ENCODE data around the gene RAB36.

The RAB36 gene

DNA sequence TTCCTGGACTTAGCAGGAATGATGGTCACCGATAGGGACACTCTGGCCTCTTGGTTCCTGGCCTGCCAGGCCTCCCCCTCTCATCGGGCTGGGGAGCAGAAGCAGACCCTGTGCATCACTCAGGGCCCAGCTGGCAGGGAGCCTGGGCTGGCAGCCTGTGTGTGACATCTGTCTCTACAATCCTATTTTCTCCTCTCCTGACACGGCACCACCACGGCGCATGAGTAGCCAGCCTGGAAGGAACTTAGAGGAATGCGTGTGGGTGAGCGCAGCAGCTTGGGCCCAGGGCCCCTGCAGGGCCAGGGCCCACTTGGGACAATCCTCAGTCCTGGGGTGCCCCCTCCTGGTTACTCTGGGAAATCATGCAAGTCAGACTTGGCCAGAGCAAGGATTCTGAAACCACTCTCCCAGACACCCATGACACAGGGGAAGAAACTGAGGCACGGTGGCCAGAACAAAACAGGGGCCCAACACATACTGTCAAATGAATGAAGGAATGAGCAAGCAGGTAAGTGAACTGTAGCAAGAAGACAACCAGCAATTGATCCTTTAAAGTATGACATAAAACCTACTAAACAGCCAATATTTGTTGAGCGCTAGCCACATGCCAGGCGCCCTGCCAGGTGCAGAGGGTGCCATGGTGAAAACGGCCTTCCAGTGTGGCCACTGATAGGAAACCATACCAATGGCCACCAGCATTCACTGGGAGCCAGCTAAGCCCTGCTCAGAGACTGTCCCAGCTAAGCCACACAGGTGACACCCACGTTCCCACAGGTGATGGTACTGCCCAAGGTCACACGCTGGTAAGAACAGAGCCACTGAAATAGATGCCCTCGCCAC, 16.8 kb upstream of the RAB36 start:
- Mint-ChIP-seq H3K27ac (peak overlapping the region in 2 of 3 experiments; percentile 15 to 54), H3K9me3 (no peaks in the 10 kb centered on the region)

DNA sequence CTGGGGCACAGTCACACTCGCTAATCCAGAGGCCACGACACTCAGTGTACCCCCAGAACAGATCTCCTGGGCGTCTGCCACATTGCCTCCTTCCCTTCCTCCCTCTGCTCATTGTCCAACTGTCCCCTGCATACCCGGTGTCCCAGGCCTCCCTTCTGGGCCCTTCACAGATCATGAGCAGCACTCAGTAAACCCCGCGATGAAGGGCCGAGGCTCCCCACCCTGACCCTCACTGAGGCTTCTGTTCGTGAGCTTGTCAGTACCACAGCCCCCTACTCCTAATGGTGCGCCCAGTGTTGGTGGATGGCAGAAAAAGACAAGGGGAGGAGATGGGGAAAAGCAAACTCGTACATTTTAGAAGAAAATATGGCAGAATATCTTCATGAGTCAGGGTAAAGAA, 16.1 kb upstream of the RAB36 start:
- Mint-ChIP-seq H3K9me3 (no peaks in the 10 kb centered on the region), H3K4me3 (no peak overlapping the region), H3K4me1 (peaks cover 7% of the 10 kb centered on the region), H3K36me3 (ENCODE audit: low read depth) (no peaks in the 10 kb centered on the region), H3K27ac (no peak overlapping the region), H3K27me3 (ENCODE audit: low read depth) (peaks cover 10% of the 10 kb centered on the region)
- TF ChIP-seq, protein P1, sequence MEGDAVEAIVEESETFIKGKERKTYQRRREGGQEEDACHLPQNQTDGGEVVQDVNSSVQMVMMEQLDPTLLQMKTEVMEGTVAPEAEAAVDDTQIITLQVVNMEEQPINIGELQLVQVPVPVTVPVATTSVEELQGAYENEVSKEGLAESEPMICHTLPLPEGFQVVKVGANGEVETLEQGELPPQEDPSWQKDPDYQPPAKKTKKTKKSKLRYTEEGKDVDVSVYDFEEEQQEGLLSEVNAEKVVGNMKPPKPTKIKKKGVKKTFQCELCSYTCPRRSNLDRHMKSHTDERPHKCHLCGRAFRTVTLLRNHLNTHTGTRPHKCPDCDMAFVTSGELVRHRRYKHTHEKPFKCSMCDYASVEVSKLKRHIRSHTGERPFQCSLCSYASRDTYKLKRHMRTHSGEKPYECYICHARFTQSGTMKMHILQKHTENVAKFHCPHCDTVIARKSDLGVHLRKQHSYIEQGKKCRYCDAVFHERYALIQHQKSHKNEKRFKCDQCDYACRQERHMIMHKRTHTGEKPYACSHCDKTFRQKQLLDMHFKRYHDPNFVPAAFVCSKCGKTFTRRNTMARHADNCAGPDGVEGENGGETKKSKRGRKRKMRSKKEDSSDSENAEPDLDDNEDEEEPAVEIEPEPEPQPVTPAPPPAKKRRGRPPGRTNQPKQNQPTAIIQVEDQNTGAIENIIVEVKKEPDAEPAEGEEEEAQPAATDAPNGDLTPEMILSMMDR (IDR thresholded peaks at IDR 0.05; ENCODE audit: unreplicated experiment in 3 of 3) = no peak

More for the DNA sequence above, 16.8 kb upstream of the RAB36 start:
- TF ChIP-seq, protein P1 (IDR thresholded peaks at IDR 0.05; ENCODE audit: unreplicated experiment in 3 of 3) = peak; percentile 78 to 86 (median 84)
- Mint-ChIP-seq H3K4me3 (peak overlapping the region in 1 of 3 experiments; percentile 11), H3K4me1 (peaks cover 7% of the 10 kb centered on the region), H3K36me3 (ENCODE audit: low read depth) (no peaks in the 10 kb centered on the region), H3K27me3 (ENCODE audit: low read depth) (peaks cover 10% of the 10 kb centered on the region)

DNA sequence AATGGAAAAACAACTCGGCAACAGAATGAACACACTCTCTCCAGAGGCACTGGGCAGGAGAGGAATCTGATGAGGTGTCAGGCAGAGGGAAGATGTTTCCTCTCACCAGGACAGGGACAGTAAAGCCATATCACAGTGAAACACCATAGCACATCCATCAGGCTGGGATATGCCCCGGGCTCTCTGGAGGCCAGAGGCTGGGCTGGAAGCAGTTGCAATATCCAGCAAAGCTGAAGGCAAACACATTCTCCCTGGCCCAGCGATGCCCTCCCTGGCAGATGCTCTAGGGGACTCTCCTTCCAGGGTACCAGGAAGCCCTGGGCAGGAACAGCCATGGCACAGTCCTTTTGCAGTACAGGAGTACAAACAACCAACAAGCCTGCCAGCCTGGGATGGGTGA, 14.6 kb upstream of the RAB36 start:
- Mint-ChIP-seq H3K4me1 (peaks cover 7% of the 10 kb centered on the region), H3K9me3 (no peaks in the 10 kb centered on the region), H3K27ac (no peak overlapping the region), H3K27me3 (ENCODE audit: low read depth) (peaks cover 10% of the 10 kb centered on the region), H3K36me3 (ENCODE audit: low read depth) (no peaks in the 10 kb centered on the region), H3K4me3 (no peak overlapping the region)
- TF ChIP-seq, protein P1 (IDR thresholded peaks at IDR 0.05; ENCODE audit: unreplicated experiment in 3 of 3) = no peak

DNA sequence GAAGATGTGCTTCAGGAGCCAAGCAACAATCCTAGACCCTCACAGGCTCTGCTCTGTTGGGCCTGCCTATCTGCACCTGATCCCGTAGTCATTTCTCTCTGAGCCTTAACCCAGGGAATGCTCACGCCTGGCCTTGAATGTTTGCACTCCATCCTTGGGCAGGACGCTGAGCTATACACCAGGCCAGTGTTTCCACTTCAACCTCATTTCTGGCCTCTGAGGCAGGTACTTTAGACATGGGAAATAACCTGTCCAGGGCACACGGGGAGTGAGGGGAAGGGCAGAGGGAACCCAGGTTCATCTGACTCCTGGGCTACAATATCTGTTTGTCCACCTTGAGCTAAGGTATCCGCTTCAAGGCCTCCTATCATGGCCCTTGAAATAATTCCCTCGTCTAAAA, 13.3 kb upstream of the RAB36 start:
- no peaks in the 10 kb centered on the region for H3K9me3 Mint-ChIP-seq
- no peak overlapping the region for H3K27ac Mint-ChIP-seq
- H3K4me1 Mint-ChIP-seq = peaks cover 7% of the 10 kb centered on the region
- H3K36me3 Mint-ChIP-seq (ENCODE audit: low read depth) = no peaks in the 10 kb centered on the region
- no peak overlapping the region for H3K4me3 Mint-ChIP-seq
- TF ChIP-seq, protein P1 (IDR thresholded peaks at IDR 0.05; ENCODE audit: unreplicated experiment in 3 of 3) = no peak
- peaks cover 10% of the 10 kb centered on the region for H3K27me3 Mint-ChIP-seq (ENCODE audit: low read depth)

DNA sequence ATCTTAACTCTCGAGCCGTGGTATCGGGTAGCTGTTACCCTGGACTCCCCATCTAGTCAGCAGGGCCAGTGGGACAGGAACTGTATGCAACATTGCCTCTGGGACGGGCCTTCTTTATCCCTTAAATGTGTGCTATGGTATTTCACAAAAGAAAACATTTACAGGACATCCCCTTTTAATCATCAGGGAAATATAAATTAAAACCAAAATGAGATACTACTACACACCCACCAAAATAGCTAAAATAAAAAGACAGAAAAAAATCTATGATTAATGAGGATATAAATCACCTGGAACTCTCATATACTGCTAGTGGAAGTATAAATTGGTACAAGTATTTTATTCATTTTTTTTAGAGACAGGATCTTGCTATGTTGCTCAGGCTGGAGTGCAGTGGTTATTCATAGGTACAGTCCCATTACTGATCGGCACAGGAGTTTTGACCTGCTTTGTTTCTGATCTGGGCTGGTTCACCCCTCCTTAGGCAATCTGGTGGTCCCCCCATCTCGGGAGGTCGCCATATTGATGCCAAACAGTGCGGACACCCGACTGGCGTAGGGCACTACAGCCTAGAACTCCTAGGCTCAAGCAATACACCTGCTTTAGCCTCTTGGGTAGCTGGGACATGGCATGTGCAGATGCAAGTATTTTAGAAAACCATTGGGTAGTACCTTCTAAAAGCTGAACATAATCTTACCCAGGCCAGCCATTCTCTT, 12.7 kb upstream of the RAB36 start:
- Mint-ChIP-seq H3K4me3 (no peak overlapping the region), H3K36me3 (ENCODE audit: low read depth) (no peaks in the 10 kb centered on the region), H3K27ac (no peak overlapping the region), H3K4me1 (peaks cover 7% of the 10 kb centered on the region), H3K9me3 (no peaks in the 10 kb centered on the region), H3K27me3 (ENCODE audit: low read depth) (peaks cover 10% of the 10 kb centered on the region)
- TF ChIP-seq, protein P1 (IDR thresholded peaks at IDR 0.05; ENCODE audit: unreplicated experiment in 3 of 3) = no peak
